HUES64 (cell line): ENCODE results near the gene CTNNB1.

Experiments used
- H3K27ac ChIP-seq: 2 replicates; pipeline ENCODE4 v1.7.0; 2013; ENCODE audit warnings: low read depth, low read length, inconsistent platforms
- H3K27me3 ChIP-seq: 2 replicates; pipeline ENCODE4 v1.6.1; 2013; ENCODE audit warnings: mild to moderate bottlenecking, low read length; ENCODE audit not compliant: insufficient read depth
- H3K36me3 ChIP-seq: 2 replicates; pipeline ENCODE4 v1.6.1; 2013; ENCODE audit warnings: mild to moderate bottlenecking, low read length; ENCODE audit not compliant: insufficient read depth
- H3K4me1 ChIP-seq: 2 replicates; pipeline ENCODE4 v1.6.1; 2013; ENCODE audit warnings: mild to moderate bottlenecking, low read length, moderate library complexity; ENCODE audit not compliant: insufficient read depth
- H3K4me3 ChIP-seq: 2 replicates; pipeline ENCODE4 v1.5.1; 2013; ENCODE audit warnings: mild to moderate bottlenecking, low read length, moderate library complexity
- H3K9ac ChIP-seq: 2 replicates; pipeline ENCODE4 v1.6.1; 2013; ENCODE audit warnings: mild to moderate bottlenecking, low read depth, low read length
- H3K9me3 ChIP-seq: 2 replicates; pipeline ENCODE4 v1.6.1; 2013; ENCODE audit warnings: low read depth, low read length; ENCODE audit not compliant: insufficient read depth
- WGBS: fragments of 150-250, 120-280 bp; methylation state at CpG from one replicate; pipeline ENCODE4 v1.1.7; 2013; ENCODE audit warnings: missing lambda C conversion rate; 5-methylcytosine and 5-hydroxymethylcytosine counted together

CTNNB1 gene

DNA sequence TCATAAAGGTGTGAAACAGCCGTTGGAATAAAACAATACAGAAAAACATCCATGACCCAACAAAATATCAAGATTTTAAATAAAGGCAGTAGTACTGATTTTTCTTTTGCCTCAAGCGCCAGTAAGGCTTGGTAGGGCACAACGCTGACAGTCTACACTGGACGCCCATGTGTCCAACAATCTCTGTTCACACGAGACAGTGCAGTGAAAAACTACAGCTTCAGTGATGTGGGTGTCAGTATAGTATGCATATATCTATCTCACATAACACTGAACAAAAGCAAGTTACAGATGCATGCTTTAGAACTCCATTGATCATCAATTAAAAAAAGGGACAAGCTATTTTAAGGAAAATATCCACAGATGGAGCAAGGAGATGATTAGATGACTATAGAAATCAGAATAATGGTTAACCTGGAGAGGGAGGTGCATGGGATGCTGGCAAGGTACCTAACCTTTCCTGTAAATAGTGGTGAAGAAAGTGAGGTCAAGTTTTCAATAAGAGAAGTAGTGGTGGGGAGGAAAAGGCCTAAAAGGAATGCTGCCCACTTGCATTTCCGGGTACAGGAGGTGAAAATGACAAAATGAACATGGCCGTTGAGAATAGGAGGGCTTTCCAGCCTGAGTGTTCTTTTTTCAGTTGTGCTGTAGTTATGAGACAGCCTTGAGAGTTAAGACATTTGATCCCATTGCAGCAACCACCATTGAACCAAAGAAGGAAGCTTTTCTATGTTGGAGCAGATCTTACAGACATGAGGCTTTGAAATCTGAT lies 42.7 kb downstream of the CTNNB1 start:
- 92% methylated on average over 7 of the region's 7 CpGs for WGBS
- H3K4me1 ChIP-seq, result peaks cover 3% of the 10 kb centered on the region; the same call in 1 of the 2 replicates
- peaks cover 58% of the 10 kb centered on the region for H3K36me3 ChIP-seq
- H3K27ac ChIP-seq, result no peak overlapping the region
- H3K9ac ChIP-seq, result no peak overlapping the region
- no peak overlapping the region for H3K4me3 ChIP-seq
- H3K9me3 ChIP-seq, result no peaks in the 10 kb centered on the region
- H3K27me3 ChIP-seq, result no peaks in the 10 kb centered on the region

DNA sequence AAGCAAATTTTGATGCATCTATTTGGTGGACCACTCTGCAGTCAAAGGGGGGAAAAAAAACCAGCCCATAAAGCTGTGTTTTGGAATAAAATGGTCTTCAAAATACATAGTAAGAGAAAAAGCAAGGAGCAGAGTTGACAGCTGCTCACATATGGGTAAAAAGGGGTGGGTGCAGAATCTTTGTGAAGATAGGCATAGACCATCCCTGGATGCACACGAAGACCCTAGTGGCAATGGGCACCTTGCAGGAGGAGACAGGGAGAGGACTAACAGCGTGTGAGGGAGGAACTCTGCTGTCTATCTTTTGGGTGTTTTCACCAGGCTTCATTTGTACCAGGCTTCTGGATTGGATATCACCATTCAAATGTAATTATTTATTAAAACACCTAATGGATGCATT lies 43.9 kb downstream of the CTNNB1 start:
- Histone ChIP-seq H3K27ac (no peak overlapping the region), H3K4me3 (no peak overlapping the region), H3K36me3 (peaks cover 46% of the 10 kb centered on the region), H3K9ac (no peak overlapping the region), H3K9me3 (no peaks in the 10 kb centered on the region), H3K4me1 (peaks cover 3% of the 10 kb centered on the region; the same call in 1 of the 2 replicates), H3K27me3 (no peaks in the 10 kb centered on the region)
- WGBS, result 50% methylated on average over 2 of the region's 2 CpGs

DNA sequence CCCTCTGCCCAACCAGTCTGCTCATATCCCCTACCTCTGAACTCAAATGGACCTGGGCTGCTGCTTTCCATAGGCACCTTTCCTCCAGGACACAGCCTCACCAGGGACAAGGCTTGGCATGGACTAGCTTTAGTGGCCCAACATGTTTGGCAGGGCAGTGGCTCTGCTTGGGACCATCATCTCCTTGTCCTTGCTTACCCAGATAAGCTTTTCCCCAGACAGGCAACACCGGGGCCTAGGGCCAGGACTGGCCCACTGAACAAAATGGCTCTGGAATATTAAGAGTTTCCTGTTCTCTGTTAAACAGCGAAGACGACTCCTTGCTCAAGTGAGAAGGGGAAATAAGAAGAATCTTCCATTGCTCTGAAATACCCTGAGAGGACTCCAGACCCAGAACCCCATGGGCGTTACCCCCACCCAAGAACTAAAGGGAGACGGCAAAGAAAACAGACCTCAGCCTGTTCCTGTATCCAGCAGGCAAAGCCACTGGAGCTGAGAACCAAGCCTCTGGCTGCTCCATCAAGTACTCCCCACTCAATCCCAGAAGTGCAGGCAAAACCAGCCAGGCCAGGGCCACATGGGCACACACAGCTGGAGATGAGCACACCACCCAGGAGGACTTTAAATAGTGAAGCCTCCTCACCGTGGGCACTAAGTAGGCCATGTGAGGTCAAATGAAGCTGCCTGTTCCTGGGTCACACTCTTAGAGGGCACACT lies 45.5 kb downstream of the CTNNB1 start:
- H3K9me3 ChIP-seq, result no peaks in the 10 kb centered on the region
- H3K36me3 ChIP-seq, result peaks cover 30% of the 10 kb centered on the region
- no peak overlapping the region for H3K9ac ChIP-seq
- no peaks in the 10 kb centered on the region for H3K27me3 ChIP-seq
- no peaks in the 10 kb centered on the region for H3K4me1 ChIP-seq
- H3K27ac ChIP-seq, result no peak overlapping the region
- H3K4me3 ChIP-seq, result no peak overlapping the region
- WGBS, result 78% methylated on average over 6 of the region's 6 CpGs

DNA sequence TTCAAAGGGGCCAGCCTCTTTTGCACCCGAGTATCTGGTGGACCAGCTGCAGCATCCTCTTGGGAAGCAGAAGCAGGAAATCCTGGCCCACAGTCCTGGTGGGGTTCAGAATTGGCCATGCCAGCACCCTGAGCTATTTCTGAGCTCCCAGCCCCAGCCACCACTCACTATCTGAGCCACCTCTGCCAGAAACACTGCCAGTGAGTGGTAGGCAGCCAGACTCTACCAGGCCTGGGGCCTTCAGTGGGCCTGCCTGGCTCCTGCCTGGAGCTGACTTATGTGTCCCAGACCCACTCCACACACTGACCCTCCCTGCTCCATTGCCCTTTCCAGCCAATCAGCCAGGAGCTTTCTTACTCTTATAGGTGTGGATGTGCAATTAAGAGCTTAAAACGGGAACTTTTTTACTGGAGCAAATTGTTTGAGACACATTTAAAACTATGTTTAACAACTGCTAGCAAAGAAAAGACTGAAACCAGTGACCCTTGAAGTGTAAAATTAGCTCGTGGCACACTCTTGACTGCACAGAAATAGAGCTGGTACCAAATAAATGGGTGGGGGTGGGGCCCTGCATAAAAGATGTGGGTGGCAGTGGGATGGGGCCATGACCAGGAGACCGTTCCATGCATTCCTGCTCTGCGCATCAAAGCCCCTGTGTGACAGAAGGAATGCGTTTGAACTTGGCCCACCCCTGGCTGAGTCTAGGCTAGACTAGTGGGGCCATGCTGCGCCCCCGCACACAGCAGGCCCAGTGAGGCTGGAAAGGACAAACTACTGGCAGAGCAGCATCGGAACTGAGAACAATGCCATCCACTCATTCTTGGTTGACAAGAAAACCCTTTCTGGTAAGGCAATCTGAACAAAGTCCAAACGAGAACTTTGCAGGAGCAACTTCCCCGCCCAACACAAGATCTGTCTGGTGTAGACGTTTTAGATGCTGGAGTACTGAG lies 48.0 kb downstream of the CTNNB1 start:
- Histone ChIP-seq H3K27ac (no peak overlapping the region), H3K9ac (no peak overlapping the region), H3K9me3 (no peaks in the 10 kb centered on the region), H3K36me3 (peaks cover 5% of the 10 kb centered on the region; the same call in 1 of the 2 replicates), H3K4me3 (no peak overlapping the region), H3K4me1 (no peaks in the 10 kb centered on the region), H3K27me3 (no peaks in the 10 kb centered on the region)
- WGBS, result 87% methylated on average over 12 of the region's 12 CpGs

DNA sequence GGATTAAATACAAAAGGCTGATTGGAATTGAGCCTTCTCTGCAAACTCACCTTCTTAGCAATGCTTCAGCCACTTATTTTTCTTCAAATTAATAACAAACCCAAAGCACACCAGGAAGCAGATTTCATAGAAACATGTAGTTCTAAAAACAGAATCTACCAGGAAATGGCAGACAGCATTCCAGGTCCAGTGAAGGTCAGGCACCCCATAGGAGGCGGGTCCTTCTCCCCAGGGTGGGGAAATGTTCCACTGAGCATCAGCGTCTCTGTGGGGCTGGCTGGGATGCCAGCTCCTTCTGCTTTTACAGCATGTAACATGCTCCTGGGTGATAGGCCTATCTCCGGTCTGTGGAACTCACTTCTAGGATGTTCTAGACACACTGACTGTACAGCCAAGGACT lies 49.2 kb downstream of the CTNNB1 start:
- 93% methylated on average over 3 of the region's 3 CpGs for WGBS
- Histone ChIP-seq H3K27ac (no peak overlapping the region), H3K36me3 (no peaks in the 10 kb centered on the region), H3K9ac (no peak overlapping the region), H3K27me3 (no peaks in the 10 kb centered on the region), H3K9me3 (no peaks in the 10 kb centered on the region), H3K4me3 (no peak overlapping the region), H3K4me1 (no peaks in the 10 kb centered on the region)

DNA sequence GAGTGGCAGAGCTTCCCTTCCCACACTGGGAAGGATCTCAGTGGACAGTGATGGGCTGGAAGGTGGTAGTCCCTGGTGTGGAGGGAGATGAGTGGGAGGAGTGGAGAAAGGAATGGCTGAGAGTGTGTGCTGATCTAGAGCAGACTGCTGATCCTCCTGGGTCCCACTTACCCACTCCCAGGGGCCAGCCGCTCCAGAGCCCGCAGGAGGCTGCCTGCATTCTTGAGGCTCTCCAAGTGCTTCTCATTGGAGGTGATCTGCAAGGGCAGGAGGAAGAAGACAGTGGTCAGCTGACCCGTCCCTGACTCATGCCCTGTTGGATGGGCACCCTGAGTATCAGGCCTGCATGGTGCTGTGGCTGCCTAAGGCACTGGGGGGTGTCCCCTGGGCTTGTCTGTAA lies 50.0 kb downstream of the CTNNB1 start:
- no peaks in the 10 kb centered on the region for H3K4me1 ChIP-seq
- H3K9ac ChIP-seq, result no peak overlapping the region
- no peak overlapping the region for H3K4me3 ChIP-seq
- no peaks in the 10 kb centered on the region for H3K36me3 ChIP-seq
- WGBS, result 88% methylated on average over 3 of the region's 3 CpGs
- no peak overlapping the region for H3K27ac ChIP-seq
- no peaks in the 10 kb centered on the region for H3K9me3 ChIP-seq
- H3K27me3 ChIP-seq, result no peaks in the 10 kb centered on the region

DNA sequence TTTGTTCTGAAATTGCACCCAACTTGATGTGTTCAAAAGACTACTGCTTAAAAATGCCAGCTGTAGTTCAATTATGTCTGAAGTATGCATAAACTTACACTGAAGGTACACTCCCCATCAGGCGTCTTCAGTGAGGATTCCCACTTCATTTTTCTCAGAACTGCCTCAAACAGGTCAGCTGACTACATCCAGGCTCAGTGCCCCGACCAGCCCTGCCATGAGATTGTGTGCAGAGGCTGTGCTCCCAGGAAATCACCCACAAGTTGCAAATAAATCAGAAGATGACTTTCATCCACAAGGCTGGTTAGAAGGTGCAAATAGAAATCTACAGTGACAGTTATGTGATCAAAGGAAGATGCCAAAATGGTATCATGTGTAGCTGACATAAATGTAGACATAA lies 51.5 kb downstream of the CTNNB1 start:
- Histone ChIP-seq H3K9ac (no peak overlapping the region), H3K4me1 (no peaks in the 10 kb centered on the region), H3K36me3 (no peaks in the 10 kb centered on the region), H3K9me3 (no peaks in the 10 kb centered on the region), H3K27ac (no peak overlapping the region), H3K27me3 (no peaks in the 10 kb centered on the region), H3K4me3 (no peak overlapping the region)
- 84% methylated on average over 2 of the region's 2 CpGs for WGBS

DNA sequence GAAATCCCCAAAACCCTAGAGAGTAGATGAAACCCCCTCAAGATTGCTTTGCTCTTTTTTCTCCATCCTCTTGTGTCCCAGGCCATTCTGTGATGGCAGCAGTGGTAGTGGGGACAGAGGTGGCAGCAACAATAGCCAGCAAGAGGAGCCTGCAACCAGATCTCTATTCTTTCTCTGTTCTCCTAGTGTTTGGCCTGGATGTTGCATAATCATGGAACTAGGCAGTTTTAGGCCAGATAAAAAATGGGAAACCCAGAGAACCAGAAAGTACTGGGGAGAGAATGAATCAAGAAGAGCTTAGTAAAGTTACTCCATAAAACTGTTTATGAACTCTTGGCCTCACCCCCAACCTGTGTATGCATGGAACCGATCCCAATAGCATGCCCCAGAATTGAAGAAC lies 52.3 kb downstream of the CTNNB1 start:
- no peak overlapping the region for H3K27ac ChIP-seq
- WGBS, result 100% methylated on average over 1 of the region's 1 CpG
- no peaks in the 10 kb centered on the region for H3K36me3 ChIP-seq
- no peaks in the 10 kb centered on the region for H3K9me3 ChIP-seq
- H3K27me3 ChIP-seq, result no peaks in the 10 kb centered on the region
- no peaks in the 10 kb centered on the region for H3K4me1 ChIP-seq
- no peak overlapping the region for H3K9ac ChIP-seq
- H3K4me3 ChIP-seq, result no peak overlapping the region

DNA sequence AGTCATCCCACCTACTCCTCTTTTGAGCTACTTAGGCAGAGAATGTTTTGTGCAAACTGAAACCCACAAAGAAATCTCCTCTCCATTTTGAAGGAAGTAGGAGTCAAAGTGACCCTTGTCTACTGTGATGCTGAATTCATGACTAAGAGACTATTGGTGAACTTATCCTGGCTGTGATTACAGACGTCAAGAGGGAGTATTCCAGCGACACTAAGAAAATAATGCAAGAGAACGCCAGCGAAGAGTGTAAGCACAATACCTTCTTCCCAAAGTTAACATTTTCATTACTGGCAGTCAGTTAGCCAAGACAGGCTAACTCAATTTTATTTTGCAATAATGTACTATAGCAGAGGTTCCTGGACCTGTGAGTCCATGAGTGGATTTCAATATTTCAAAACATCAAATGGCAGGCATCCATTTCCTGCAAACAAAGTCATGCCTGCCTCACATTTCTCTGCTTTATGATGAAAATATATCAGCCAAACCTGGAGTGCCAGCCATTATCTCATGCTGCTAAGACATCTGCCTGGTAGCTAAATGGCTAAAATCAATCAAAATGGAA lies 59.0 kb downstream of the CTNNB1 start:
- no peaks in the 10 kb centered on the region for H3K9me3 ChIP-seq
- no peaks in the 10 kb centered on the region for H3K4me1 ChIP-seq
- no peak overlapping the region for H3K4me3 ChIP-seq
- 93% methylated on average over 4 of the region's 4 CpGs for WGBS
- H3K36me3 ChIP-seq, result no peaks in the 10 kb centered on the region
- H3K27ac ChIP-seq, result no peak overlapping the region
- H3K9ac ChIP-seq, result no peak overlapping the region
- no peaks in the 10 kb centered on the region for H3K27me3 ChIP-seq

DNA sequence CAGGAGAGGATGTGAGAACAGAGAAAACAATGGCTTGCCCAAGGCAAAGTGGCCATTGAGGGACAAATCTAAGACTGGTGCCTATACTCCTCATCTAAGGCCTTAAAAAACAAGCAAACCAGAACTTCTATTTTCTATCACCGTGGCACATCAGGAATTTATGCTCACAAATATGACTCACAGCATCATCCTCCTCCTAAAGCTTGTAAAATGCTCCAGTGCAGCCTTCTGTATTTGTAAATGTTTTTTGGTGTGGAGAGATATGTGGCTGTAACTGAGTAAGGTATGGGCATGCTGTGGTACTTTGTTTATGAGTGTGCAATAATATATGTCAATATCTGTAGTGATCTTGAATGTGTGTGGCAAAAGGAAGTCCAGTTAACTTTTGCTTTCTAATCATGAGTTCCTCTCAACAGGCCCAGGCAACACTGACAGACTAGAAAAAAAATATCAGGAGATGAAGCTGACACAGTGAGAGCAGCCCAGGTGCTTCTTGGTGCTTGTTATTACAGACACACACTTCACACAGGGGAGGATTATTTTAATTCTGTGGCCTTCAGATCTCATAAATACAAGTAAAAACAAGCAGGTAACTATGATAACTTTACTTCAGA lies 60.3 kb downstream of the CTNNB1 start:
- no peaks in the 10 kb centered on the region for H3K4me1 ChIP-seq
- H3K27ac ChIP-seq, result no peak overlapping the region
- H3K9ac ChIP-seq, result no peak overlapping the region
- H3K4me3 ChIP-seq, result no peak overlapping the region
- no peaks in the 10 kb centered on the region for H3K9me3 ChIP-seq
- H3K36me3 ChIP-seq, result no peaks in the 10 kb centered on the region
- WGBS, result 93% methylated on average over 1 of the region's 1 CpG
- H3K27me3 ChIP-seq, result no peaks in the 10 kb centered on the region
